K562 (cell line): Measurements from ENCODE around the gene PCGF6. TPM values are rescaled to one million over a fixed set of nuclear protein-coding genes. Genes with fewer than 3 reads are reported as not detected.

Experiments
- ASH1L ChIP-seq: fragments of 450-650 bp; IDR thresholded peaks from 2 replicates; pipeline ENCODE4 v1.6.1; 2018; ENCODE audit warnings: borderline replicate concordance, mild to moderate bottlenecking, low read depth; ENCODE audit not compliant: partially characterized antibody
- ATF1 ChIP-seq, 2 experiments: fragments of 450-650 bp in 1 of 2; IDR thresholded peaks; 2 replicates each; pipeline ENCODE4 v1.6.1; 2016; ENCODE audit warnings: missing compliant biosample characterization in 1 of 2, missing genetic modification characterization in 1 of 2
- BACH1 ChIP-seq: fragments of 200-800 bp; sonication (Bioruptor generic); IDR thresholded peaks from 2 replicates; pipeline ENCODE4 v1.6.1; 2016; ENCODE audit warnings: missing genetic modification characterization, missing compliant biosample characterization
- CEBPB ChIP-seq: fragments of 450-650 bp; IDR thresholded peaks from 2 replicates; pipeline ENCODE4 v1.6.1; 2016; ENCODE audit warnings: missing genetic modification characterization, missing compliant biosample characterization
- CEBPZ ChIP-seq: fragments of 150-350 bp; IDR thresholded peaks from 2 replicates; pipeline ENCODE4 v1.6.1; 2014; ENCODE audit warnings: low read depth, mild to moderate bottlenecking, low read length, borderline replicate concordance
- CHD4 ChIP-seq: fragments of 200-600 bp; sonication (generic); IDR thresholded peaks from 3 replicates; pipeline ENCODE4 v1.6.1; 2012; ENCODE audit warnings: low read depth, mild to moderate bottlenecking, mixed read lengths, low read length, inconsistent platforms; ENCODE audit not compliant: insufficient read depth, insufficient replicate concordance, poor library complexity, severe bottlenecking
- CXXC5 ChIP-seq: fragments of 250-450 bp; sonication (Bioruptor Pico); IDR thresholded peaks from 2 replicates; pipeline ENCODE4 v1.8.0; 2022; ENCODE audit warnings: inconsistent platforms, mild to moderate bottlenecking, moderate library complexity
- DEAF1 ChIP-seq: fragments of 450-650 bp; formaldehyde crosslinking; IDR thresholded peaks from 2 replicates; pipeline ENCODE4 v1.4.0; 2020; ENCODE audit warnings: mild to moderate bottlenecking, moderate library complexity
- DPF2 ChIP-seq: fragments of 450-650 bp; IDR thresholded peaks from 2 replicates; pipeline ENCODE4 v1.6.1; 2016
- HES1 ChIP-seq: fragments of 450-650 bp; IDR thresholded peaks from 2 replicates; pipeline ENCODE4 v1.6.1; 2016; ENCODE audit warnings: low read depth, mild to moderate bottlenecking, moderate library complexity
- MEF2A ChIP-seq: IDR thresholded peaks from 2 replicates; pipeline ENCODE4 v1.6.1; 2011; ENCODE audit warnings: low read depth, mild to moderate bottlenecking, low read length, moderate library complexity; ENCODE audit not compliant: control insufficient read depth
- PCBP1 ChIP-seq: fragments of 200-400 bp; formaldehyde crosslinking; IDR thresholded peaks from 2 replicates; pipeline ENCODE4 v1.6.1; 2018; ENCODE audit warnings: mild to moderate bottlenecking, low read depth, low read length; ENCODE audit not compliant: poor library complexity, severe bottlenecking
- POLR3A ChIP-seq: IDR thresholded peaks from 2 replicates; pipeline ENCODE4 v1.6.1; 2011; ENCODE audit warnings: borderline replicate concordance, mild to moderate bottlenecking, moderate library complexity; ENCODE audit not compliant: insufficient read length, insufficient read depth; ENCODE audit errors: extremely low read depth
- XRCC4 ChIP-seq: IDR thresholded peaks from one replicate; pipeline ENCODE4 v1.6.1; 2011; ENCODE audit not compliant: insufficient read depth, insufficient read length; ENCODE audit errors: extremely low read depth
- ZNF175 ChIP-seq: fragments of 200-800 bp; sonication (Bioruptor generic); IDR thresholded peaks from 2 replicates; pipeline ENCODE4 v1.6.1; 2016; ENCODE audit warnings: low read depth, mild to moderate bottlenecking, missing genetic modification characterization, missing compliant biosample characterization
- ZNF785 ChIP-seq: fragments of 250-450 bp; sonication (Bioruptor Pico); IDR thresholded peaks from 2 replicates; pipeline ENCODE4 v1.4.0; 2020; ENCODE audit warnings: mild to moderate bottlenecking
- polyA plus RNA-seq, 8 experiments: library from polyadenylated mRNA; depleted of rRNA in 4 of 8; stranded (reverse) in 5 of 8; unstranded in 3 of 8; fragments of >200 nt; fragmentation: Nextera tagmentation in 2 of 8; fragmentation: Illumina TruSeq in 1 of 8; extraction: Ambion mirVana in 2 of 8; extraction: Trizol in 1 of 8; gene quantifications; 2 replicates each; pipeline versions ENCODE4 v1.2.1 to v1.2.3, GENCODE V29; 2011 to 2014; ENCODE audit warnings: inconsistent platforms in 1 of 8, missing spikeins in 1 of 8
- total RNA-seq, 7 experiments: library from RNA; depleted of rRNA in 6 of 7; stranded (reverse); fragments of >200 nt in 6 of 7; fragmentation: Illumina TruSeq in 2 of 7; extraction: Trizol in 2 of 7; gene quantifications; 2 replicates each; pipeline versions ENCODE4 v1.2.1 to v1.2.3, GENCODE V29; 2011 to 2021; ENCODE audit warnings: low replicate concordance in 1 of 7
- TF ChIP-seq, protein P1 (sequence below): fragments of 250-450 bp; sonication (Bioruptor Pico); IDR thresholded peaks from 2 replicates; pipeline ENCODE4 v1.5.0; 2020; ENCODE audit warnings: mild to moderate bottlenecking, borderline replicate concordance

PCGF6 gene
- total and polyA plus RNA-seq, 9 of the 15 experiments (the other 6 are each of a cell fraction or from before 2014, with no cell fraction given) = 8.4 to 24.6 (median 20.6) TPM

GRCh38 chr10:103396067-103396788 lies 45.3 kb upstream of the PCGF6 start, which contains the start of the genes ATP5MK and PDCD11 (continued):
- TF ChIP-seq CEBPB (tag) (no peak), DEAF1 (no peak), MEF2A (no peak), POLR3A (no peak), CEBPZ (peak; percentile 60; the same call in 1 of the 2 replicates), BACH1 (tag) (no peak), ATF1 (CRISPR knock-in tag; IDR thresholded peaks at IDR 0.05) (no peak), ATF1 (tag; IDR thresholded peaks at IDR 0.05) (peak; percentile 69), PCBP1 (no peak), CXXC5 (CRISPR knock-in tag) (peak; percentile 74), XRCC4 (no peak), ASH1L (no peak), ZNF175 (no peak), CHD4 (no peak), ZNF785 (CRISPR knock-in tag) (no peak), HES1 (no peak), DPF2 (no peak)
- TF ChIP-seq, protein P1, sequence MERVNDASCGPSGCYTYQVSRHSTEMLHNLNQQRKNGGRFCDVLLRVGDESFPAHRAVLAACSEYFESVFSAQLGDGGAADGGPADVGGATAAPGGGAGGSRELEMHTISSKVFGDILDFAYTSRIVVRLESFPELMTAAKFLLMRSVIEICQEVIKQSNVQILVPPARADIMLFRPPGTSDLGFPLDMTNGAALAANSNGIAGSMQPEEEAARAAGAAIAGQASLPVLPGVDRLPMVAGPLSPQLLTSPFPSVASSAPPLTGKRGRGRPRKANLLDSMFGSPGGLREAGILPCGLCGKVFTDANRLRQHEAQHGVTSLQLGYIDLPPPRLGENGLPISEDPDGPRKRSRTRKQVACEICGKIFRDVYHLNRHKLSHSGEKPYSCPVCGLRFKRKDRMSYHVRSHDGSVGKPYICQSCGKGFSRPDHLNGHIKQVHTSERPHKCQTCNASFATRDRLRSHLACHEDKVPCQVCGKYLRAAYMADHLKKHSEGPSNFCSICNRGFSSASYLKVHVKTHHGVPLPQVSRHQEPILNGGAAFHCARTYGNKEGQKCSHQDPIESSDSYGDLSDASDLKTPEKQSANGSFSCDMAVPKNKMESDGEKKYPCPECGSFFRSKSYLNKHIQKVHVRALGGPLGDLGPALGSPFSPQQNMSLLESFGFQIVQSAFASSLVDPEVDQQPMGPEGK (CRISPR knock-in tag) = no peak
